GM12865 (cell line): ENCODE data around the gene RAB25.
"Not testable (repeated sequence)": the region's sequence is repeated elsewhere in the genome, so short reads cannot be mapped to it uniquely, and the experiment has no call there.

Source experiments
- DNase-seq: peaks from one replicate; pipeline ENCODE4 v3.0.0; 2010; ENCODE audit warnings: low read depth
- H3K4me3 ChIP-seq: 2 replicates; pipeline ENCODE4 v1.5.1; 2011; ENCODE audit warnings: mild to moderate bottlenecking, low read depth, low read length, control low read depth
- TF ChIP-seq, protein P1 (sequence below): IDR thresholded peaks from 2 replicates; pipeline ENCODE4 v1.5.1; 2011; ENCODE audit warnings: low read length, control low read depth, low read depth, inconsistent platforms; ENCODE audit not compliant: insufficient read depth; ENCODE audit errors: missing control alignments

Gene RAB25

GRCh38 chr1:156021954-156022353 is 39.0 kb upstream of the RAB25 start:
- no peak overlapping the region for H3K4me3 ChIP-seq
- no peak for DNase-seq
- TF ChIP-seq, protein P1, sequence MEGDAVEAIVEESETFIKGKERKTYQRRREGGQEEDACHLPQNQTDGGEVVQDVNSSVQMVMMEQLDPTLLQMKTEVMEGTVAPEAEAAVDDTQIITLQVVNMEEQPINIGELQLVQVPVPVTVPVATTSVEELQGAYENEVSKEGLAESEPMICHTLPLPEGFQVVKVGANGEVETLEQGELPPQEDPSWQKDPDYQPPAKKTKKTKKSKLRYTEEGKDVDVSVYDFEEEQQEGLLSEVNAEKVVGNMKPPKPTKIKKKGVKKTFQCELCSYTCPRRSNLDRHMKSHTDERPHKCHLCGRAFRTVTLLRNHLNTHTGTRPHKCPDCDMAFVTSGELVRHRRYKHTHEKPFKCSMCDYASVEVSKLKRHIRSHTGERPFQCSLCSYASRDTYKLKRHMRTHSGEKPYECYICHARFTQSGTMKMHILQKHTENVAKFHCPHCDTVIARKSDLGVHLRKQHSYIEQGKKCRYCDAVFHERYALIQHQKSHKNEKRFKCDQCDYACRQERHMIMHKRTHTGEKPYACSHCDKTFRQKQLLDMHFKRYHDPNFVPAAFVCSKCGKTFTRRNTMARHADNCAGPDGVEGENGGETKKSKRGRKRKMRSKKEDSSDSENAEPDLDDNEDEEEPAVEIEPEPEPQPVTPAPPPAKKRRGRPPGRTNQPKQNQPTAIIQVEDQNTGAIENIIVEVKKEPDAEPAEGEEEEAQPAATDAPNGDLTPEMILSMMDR: no peak

DNA sequence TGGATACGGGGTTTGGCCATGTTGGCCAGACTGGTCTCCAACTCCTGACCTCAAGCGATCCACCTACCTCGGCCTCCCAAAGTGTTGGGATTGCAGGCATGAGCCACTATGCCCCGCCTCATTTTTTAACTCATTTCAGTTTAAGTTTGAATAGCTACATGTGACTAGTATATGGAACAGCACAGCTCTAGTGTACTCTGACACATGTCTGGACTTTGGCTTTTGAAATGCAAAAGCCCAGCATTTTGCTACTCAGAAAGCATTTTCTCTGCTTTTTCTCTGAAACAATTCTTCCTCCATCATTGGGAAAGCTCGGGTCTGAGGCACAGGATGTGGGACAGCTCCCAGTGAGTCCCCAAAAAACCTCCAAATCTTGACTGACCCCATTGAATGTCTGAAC is 36.2 kb upstream of the RAB25 start:
- no peak for DNase-seq
- no peak overlapping the region for H3K4me3 ChIP-seq
- TF ChIP-seq, protein P1: no peak

GRCh38 chr1:156025876-156026275 is 35.1 kb upstream of the RAB25 start:
- TF ChIP-seq, protein P1: peak; percentile 80
- peak; percentile 57 for DNase-seq
- no peak overlapping the region for H3K4me3 ChIP-seq

GRCh38 chr1:156026588-156026987 is 34.4 kb upstream of the RAB25 start:
- no peak overlapping the region for H3K4me3 ChIP-seq

DNA sequence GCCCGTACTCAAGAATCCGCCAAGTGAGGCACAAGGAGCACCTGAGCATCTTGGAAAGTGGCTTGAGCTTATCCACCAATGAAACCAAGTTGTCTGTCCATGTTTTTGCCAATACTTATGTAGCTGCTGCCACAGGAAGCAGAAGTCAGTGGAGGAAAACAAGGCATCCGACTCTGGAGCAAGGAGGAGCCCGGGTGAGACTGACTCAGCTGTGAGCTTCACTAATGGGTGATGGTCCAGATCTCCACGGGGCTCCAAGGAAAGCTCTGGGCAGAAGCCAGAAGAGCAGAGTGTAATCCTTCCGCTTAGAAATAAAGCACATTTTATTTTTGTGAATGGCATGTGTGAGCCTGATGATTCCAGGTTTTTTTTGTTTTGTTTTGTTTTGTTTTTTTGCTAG is 27.9 kb upstream of the RAB25 start:
- no peak overlapping the region for H3K4me3 ChIP-seq
- no peak for DNase-seq
- TF ChIP-seq, protein P1: no peak

More at GRCh38 chr1:156026588-156026987, 34.4 kb upstream of the RAB25 start:
- TF ChIP-seq, protein P1: no peak
- no peak for DNase-seq

GRCh38 chr1:156034991-156035390 is 26.0 kb upstream of the RAB25 start:
- not testable (repeated sequence) for H3K4me3 ChIP-seq, DNase-seq

- no peak overlapping the region for H3K4me3 ChIP-seq
- TF ChIP-seq, protein P1: no peak
- no peak for DNase-seq
Measured at GRCh38 chr1:156042828-156043227, 18.1 kb upstream of the RAB25 start.
